ENCODE measurements around the gene ADARB2. TPM values are rescaled to one million over a fixed set of nuclear protein-coding genes. Genes with fewer than 3 reads are reported as not detected.

Gene ADARB2
- total and polyA plus RNA-seq, 4 donors: 0.22 to 1.3 (median 0.55) TPM

DNA sequence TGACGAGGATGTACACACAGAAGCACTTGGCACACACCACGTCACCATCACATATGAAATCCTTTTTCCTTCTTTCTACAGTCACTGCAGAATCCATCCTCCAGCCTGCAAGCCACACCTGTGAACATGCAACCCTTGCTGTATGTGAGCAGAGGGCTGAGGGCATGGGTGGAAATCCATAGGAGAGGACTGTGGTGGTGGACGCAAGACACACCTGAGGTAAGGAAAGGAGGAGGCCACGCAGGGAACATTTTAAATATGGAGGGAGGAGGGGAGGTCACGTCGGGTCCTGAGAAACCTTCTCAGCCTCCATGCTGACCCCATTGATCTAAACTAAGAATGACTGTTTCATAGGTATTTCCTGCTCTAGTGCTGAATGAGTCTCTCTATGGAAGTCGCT lies 28.6 kb downstream of the ADARB2 start:
- TF ChIP-seq, protein P1, sequence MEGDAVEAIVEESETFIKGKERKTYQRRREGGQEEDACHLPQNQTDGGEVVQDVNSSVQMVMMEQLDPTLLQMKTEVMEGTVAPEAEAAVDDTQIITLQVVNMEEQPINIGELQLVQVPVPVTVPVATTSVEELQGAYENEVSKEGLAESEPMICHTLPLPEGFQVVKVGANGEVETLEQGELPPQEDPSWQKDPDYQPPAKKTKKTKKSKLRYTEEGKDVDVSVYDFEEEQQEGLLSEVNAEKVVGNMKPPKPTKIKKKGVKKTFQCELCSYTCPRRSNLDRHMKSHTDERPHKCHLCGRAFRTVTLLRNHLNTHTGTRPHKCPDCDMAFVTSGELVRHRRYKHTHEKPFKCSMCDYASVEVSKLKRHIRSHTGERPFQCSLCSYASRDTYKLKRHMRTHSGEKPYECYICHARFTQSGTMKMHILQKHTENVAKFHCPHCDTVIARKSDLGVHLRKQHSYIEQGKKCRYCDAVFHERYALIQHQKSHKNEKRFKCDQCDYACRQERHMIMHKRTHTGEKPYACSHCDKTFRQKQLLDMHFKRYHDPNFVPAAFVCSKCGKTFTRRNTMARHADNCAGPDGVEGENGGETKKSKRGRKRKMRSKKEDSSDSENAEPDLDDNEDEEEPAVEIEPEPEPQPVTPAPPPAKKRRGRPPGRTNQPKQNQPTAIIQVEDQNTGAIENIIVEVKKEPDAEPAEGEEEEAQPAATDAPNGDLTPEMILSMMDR (IDR thresholded peaks at IDR 0.05; ENCODE audit: control extremely low read depth, extremely low read depth): no peak
- Histone ChIP-seq H3K9me3 (ENCODE audit: control insufficient read depth in 4 of 4, insufficient read depth in 3 of 4, low read length in 3 of 4) (peaks cover 0 to 9% (median 0%) of the 10 kb centered on the region in 4 donors), H3K4me1 (ENCODE audit: control insufficient read depth in 5 of 5, insufficient read depth in 5 of 5, low read length in 5 of 5) (peaks cover 0 to 29% (median 5%) of the 10 kb centered on the region in 5 donors), H3K27me3 (ENCODE audit: control insufficient read depth in 3 of 3, insufficient read depth in 3 of 3, low read length in 2 of 3) (peaks cover 0 to 5% (median 0%) of the 10 kb centered on the region in 3 donors), H3K4me3 (no peak overlapping the region), H3K9ac (ENCODE audit: insufficient read depth in 1 of 2, low read length in 2 of 2) (no peak overlapping the region), H3K36me3 (ENCODE audit: control insufficient read depth in 4 of 4, insufficient read depth in 4 of 4, low read length in 4 of 4) (no peaks in the 10 kb centered on the region), H3K27ac (ENCODE audit: low read depth in 1 of 2, low read length in 1 of 2) (no peak overlapping the region)
- DNase-seq: no peak
- WGBS, 2 donors: 72 to 73% methylated on average over 7 of the region's 7 CpGs
- no peak for ATAC-seq (ENCODE audit: insufficient read depth, low FRiP score)

GRCh38 chr10:1706711-1707110 lies 30.6 kb downstream of the ADARB2 start:
- Histone ChIP-seq H3K4me3 (no peak overlapping the region), H3K27me3 (ENCODE audit: control insufficient read depth in 3 of 3, insufficient read depth in 3 of 3, low read length in 2 of 3) (no peaks in the 10 kb centered on the region), H3K9me3 (ENCODE audit: control insufficient read depth in 4 of 4, insufficient read depth in 3 of 4, low read length in 3 of 4) (peaks cover 0 to 9% (median 3%) of the 10 kb centered on the region in 4 donors), H3K27ac (ENCODE audit: low read depth in 1 of 2, low read length in 1 of 2) (no peak overlapping the region), H3K4me1 (ENCODE audit: control insufficient read depth in 5 of 5, insufficient read depth in 5 of 5, low read length in 5 of 5) (peaks cover 0 to 28% (median 5%) of the 10 kb centered on the region in 5 donors), H3K36me3 (ENCODE audit: control insufficient read depth in 4 of 4, insufficient read depth in 4 of 4, low read length in 4 of 4) (no peaks in the 10 kb centered on the region), H3K9ac (ENCODE audit: insufficient read depth in 1 of 2, low read length in 2 of 2) (no peak overlapping the region)
- WGBS, 2 donors: 12 to 20% methylated on average over 6 of the region's 6 CpGs
- ATAC-seq (ENCODE audit: insufficient read depth, low FRiP score): no peak
- TF ChIP-seq, protein P1 (IDR thresholded peaks at IDR 0.05; ENCODE audit: control extremely low read depth, extremely low read depth): no peak
- no peak for DNase-seq

GRCh38 chr10:1706256-1706655 lies 31.1 kb downstream of the ADARB2 start:
- Histone ChIP-seq H3K36me3 (ENCODE audit: control insufficient read depth in 4 of 4, insufficient read depth in 4 of 4, low read length in 4 of 4) (no peaks in the 10 kb centered on the region), H3K4me3 (no peak overlapping the region), H3K4me1 (ENCODE audit: control insufficient read depth in 5 of 5, insufficient read depth in 5 of 5, low read length in 5 of 5) (peaks cover 0 to 25% (median 5%) of the 10 kb centered on the region in 5 donors), H3K9ac (ENCODE audit: insufficient read depth in 1 of 2, low read length in 2 of 2) (no peak overlapping the region), H3K9me3 (ENCODE audit: control insufficient read depth in 4 of 4, insufficient read depth in 3 of 4, low read length in 3 of 4) (peaks cover 0 to 9% (median 3%) of the 10 kb centered on the region in 4 donors), H3K27ac (ENCODE audit: low read depth in 1 of 2, low read length in 1 of 2) (no peak overlapping the region), H3K27me3 (ENCODE audit: control insufficient read depth in 3 of 3, insufficient read depth in 3 of 3, low read length in 2 of 3) (no peaks in the 10 kb centered on the region)
- ATAC-seq (ENCODE audit: insufficient read depth, low FRiP score) (no peak), DNase-seq (no peak)
- TF ChIP-seq, protein P1 (IDR thresholded peaks at IDR 0.05; ENCODE audit: control extremely low read depth, extremely low read depth): no peak
- WGBS, 2 donors: 93 to 95% methylated on average over 3 of the region's 3 CpGs

DNA sequence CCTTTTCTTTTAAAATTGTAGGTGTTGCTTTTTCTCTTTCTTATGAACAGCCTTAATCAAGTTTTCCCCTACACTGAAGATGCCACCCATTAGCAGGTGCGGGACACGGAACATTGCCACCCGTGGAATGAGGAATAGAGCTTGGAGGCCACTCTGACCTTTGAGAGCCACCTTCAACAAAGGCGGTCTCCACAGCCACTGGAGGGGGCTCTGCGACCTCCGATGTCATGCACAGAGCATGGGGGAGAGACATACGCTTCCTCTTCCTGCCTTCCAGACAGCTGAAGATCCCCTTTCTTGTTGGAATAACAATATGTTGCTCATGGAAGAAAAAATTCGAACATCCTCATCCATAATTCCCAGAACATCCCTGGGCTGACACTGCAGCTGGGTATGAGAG lies 39.1 kb downstream of the ADARB2 start:
- H3K36me3 ChIP-seq (ENCODE audit: control insufficient read depth in 4 of 4, insufficient read depth in 4 of 4, low read length in 4 of 4): no peaks in the 10 kb centered on the region
- peaks cover 0 to 6% (median 3%) of the 10 kb centered on the region in 4 donors for H3K9me3 ChIP-seq (ENCODE audit: control insufficient read depth in 4 of 4, insufficient read depth in 3 of 4, low read length in 3 of 4)
- no peak for ATAC-seq (ENCODE audit: insufficient read depth, low FRiP score)
- TF ChIP-seq, protein P1 (IDR thresholded peaks at IDR 0.05; ENCODE audit: control extremely low read depth, extremely low read depth): no peak
- no peak overlapping the region for H3K27ac ChIP-seq (ENCODE audit: low read depth in 1 of 2, low read length in 1 of 2)
- no peak overlapping the region for H3K9ac ChIP-seq (ENCODE audit: insufficient read depth in 1 of 2, low read length in 2 of 2)
- no peak overlapping the region for H3K4me3 ChIP-seq
- H3K4me1 ChIP-seq (ENCODE audit: control insufficient read depth in 5 of 5, insufficient read depth in 5 of 5, low read length in 5 of 5): no peaks in the 10 kb centered on the region
- WGBS, 2 donors: 75 to 76% methylated on average over 8 of the region's 8 CpGs
- DNase-seq: no peak
- peaks cover 0 to 6% (median 0%) of the 10 kb centered on the region in 3 donors for H3K27me3 ChIP-seq (ENCODE audit: control insufficient read depth in 3 of 3, insufficient read depth in 3 of 3, low read length in 2 of 3)
